ENCODE measurements around the gene ZNF750. TPM values are rescaled to one million over a fixed set of nuclear protein-coding genes. Genes with fewer than 3 reads are reported as not detected.

The ZNF750 gene
- total and polyA plus RNA-seq, 3 donors from 2014 or later, result 0.21 to 0.63 (median 0.50) TPM

GRCh38 chr17:82856361-82856760 lies 16.5 kb upstream of the ZNF750 start:
- WGBS, 2 donors, result 81 to 92% methylated on average over 15 of the region's 15 CpGs
- intact Hi-C loops (cut with DNase I; ENCODE audit: low total_unique reads), result no loop called here

GRCh38 chr17:82854226-82854625 lies 14.4 kb upstream of the ZNF750 start:
- intact Hi-C loops (cut with DNase I; ENCODE audit: low total_unique reads), result no loop called here

More at GRCh38 chr17:82856361-82856760, 16.5 kb upstream of the ZNF750 start:
- no peaks in the 10 kb centered on the region for H3K36me3 ChIP-seq (ENCODE audit: low read depth, missing control alignments)
- H3K9me3 ChIP-seq, result no peaks in the 10 kb centered on the region
- TF ChIP-seq CTCF (IDR thresholded peaks at IDR 0.05) (no peak), POLR2A (IDR thresholded peaks at IDR 0.05) (no peak)
- DNase-seq, result no peak
- no peak overlapping the region for H3K27ac ChIP-seq
- no peak overlapping the region for H3K4me3 ChIP-seq
- peaks cover 9% of the 10 kb centered on the region for H3K4me1 ChIP-seq
- H3K27me3 ChIP-seq, result no peaks in the 10 kb centered on the region

GRCh38 chr17:82851381-82851780 lies 11.6 kb upstream of the ZNF750 start:
- H3K4me1 ChIP-seq, result no peaks in the 10 kb centered on the region
- H3K4me3 ChIP-seq, result no peak overlapping the region
- no peaks in the 10 kb centered on the region for H3K27me3 ChIP-seq
- intact Hi-C loops (cut with DNase I; ENCODE audit: low total_unique reads), result no loop called here
- no peaks in the 10 kb centered on the region for H3K36me3 ChIP-seq (ENCODE audit: low read depth, missing control alignments)
- H3K9me3 ChIP-seq, result no peaks in the 10 kb centered on the region
- no peak for DNase-seq
- no peak overlapping the region for H3K27ac ChIP-seq
- TF ChIP-seq POLR2A (IDR thresholded peaks at IDR 0.05) (no peak), CTCF (IDR thresholded peaks at IDR 0.05) (no peak)
- WGBS, 2 donors, result 90 to 98% methylated on average over 11 to 12 of the region's 12 CpGs

More at GRCh38 chr17:82854226-82854625, 14.4 kb upstream of the ZNF750 start:
- Histone ChIP-seq H3K27ac (no peak overlapping the region), H3K36me3 (ENCODE audit: low read depth, missing control alignments) (no peaks in the 10 kb centered on the region), H3K4me1 (no peaks in the 10 kb centered on the region), H3K4me3 (no peak overlapping the region), H3K9me3 (no peaks in the 10 kb centered on the region), H3K27me3 (no peaks in the 10 kb centered on the region)
- DNase-seq, result no peak
- TF ChIP-seq POLR2A (IDR thresholded peaks at IDR 0.05) (no peak), CTCF (IDR thresholded peaks at IDR 0.05) (no peak)
- WGBS, 2 donors, result 96 to 97% methylated on average over 11 of the region's 11 CpGs

GRCh38 chr17:82849076-82849945 lies 9.5 kb upstream of the ZNF750 start:
- Histone ChIP-seq H3K27me3 (no peaks in the 10 kb centered on the region), H3K4me3 (no peak overlapping the region), H3K9me3 (no peaks in the 10 kb centered on the region), H3K36me3 (ENCODE audit: low read depth, missing control alignments) (no peaks in the 10 kb centered on the region), H3K4me1 (peaks cover 2% of the 10 kb centered on the region), H3K27ac (no peak overlapping the region)
- intact Hi-C loops (cut with DNase I; ENCODE audit: low total_unique reads), result no loop called here
- no peak for DNase-seq
- no peak for TF ChIP-seq CTCF (IDR thresholded peaks at IDR 0.05)
- WGBS, 2 donors, result 88 to 93% methylated on average over 26 to 33 of the region's 33 CpGs
